Muscle of leg (tissue), 16 donors: ENCODE results near the gene NSD1. TPM values are rescaled to one million over a fixed set of nuclear protein-coding genes. Genes with fewer than 3 reads are reported as not detected.

Source experiments
- DNase-seq: peaks from one replicate; pipeline ENCODE4 v3.0.0; 2013
- H3K27ac ChIP-seq: one replicate; pipeline ENCODE4 v1.5.1; 2013; ENCODE audit warnings: mild to moderate bottlenecking, low read length, control low read depth
- H3K27me3 ChIP-seq: one replicate; pipeline ENCODE4 v1.6.1; 2013; ENCODE audit warnings: low read length; ENCODE audit not compliant: control insufficient read depth, insufficient read depth
- H3K36me3 ChIP-seq: one replicate; pipeline ENCODE4 v1.6.1; 2013; ENCODE audit warnings: low read length; ENCODE audit not compliant: control insufficient read depth, insufficient read depth
- H3K4me1 ChIP-seq: one replicate; pipeline ENCODE4 v1.6.1; 2013; ENCODE audit warnings: low read length; ENCODE audit not compliant: control insufficient read depth, insufficient read depth
- H3K4me3 ChIP-seq: one replicate; pipeline ENCODE4 v1.5.1; 2013; ENCODE audit warnings: low read length, control low read depth
- H3K9me3 ChIP-seq: replicated peaks from 2 replicates; pipeline ENCODE4 v1.6.1; 2013; ENCODE audit warnings: low read depth, low read length; ENCODE audit not compliant: control insufficient read depth
- WGBS: methylation state at CpG from one replicate; pipeline ENCODE4 v1.1.5; 2013; ENCODE audit warnings: missing lambda C conversion rate; ENCODE audit not compliant: insufficient coverage; 5-methylcytosine and 5-hydroxymethylcytosine counted together
- long read RNA-seq, 11 donors: transcript quantifications; one replicate each; lab custom pipeline, GENCODE V29; 2026
- polyA plus RNA-seq, 8 donors: library from polyadenylated mRNA; unstranded; fragments of 120-200 nt; gene quantifications; one replicate each; pipeline versions ENCODE4 v1.2.1 to v1.2.3, GENCODE V29; 2013; ENCODE audit warnings: inconsistent platforms in 1 of 8, low replicate concordance in 1 of 8; ENCODE audit not compliant: insufficient read length in 8 of 8, insufficient read depth in 1 of 8
- total RNA-seq: library from RNA; stranded (reverse); fragments of 120-200 nt; gene quantifications from one replicate; pipeline ENCODE4 v1.2.4, GENCODE V29; 2013

The NSD1 gene
- total RNA-seq = 63.6 TPM
- polyA plus RNA-seq = 10 to 100 TPM; 28.2 to 46.9 (median 42.3) TPM
- long read RNA-seq, donor 1, partial matches to known transcripts = 0 of 1 reads
- long read RNA-seq, donor 1, other reads (novel, unspliced or antisense) = 0 of 1 reads
- long read RNA-seq, donor 2 = 0 reads
- long read RNA-seq, donor 3, partial matches to known transcripts = 7 of 10 reads
- long read RNA-seq, donor 3, other reads (novel, unspliced or antisense) = 0 of 10 reads
- long read RNA-seq, donor 4, partial matches to known transcripts = 0 of 1 reads
- long read RNA-seq, donor 4, other reads (novel, unspliced or antisense) = 0 of 1 reads
- long read RNA-seq, donor 5, partial matches to known transcripts = 42 of 45 reads
- long read RNA-seq, donor 5, other reads (novel, unspliced or antisense) = 0 of 45 reads
- long read RNA-seq, donor 6, partial matches to known transcripts = 0 of 1 reads
- long read RNA-seq, donor 6, other reads (novel, unspliced or antisense) = 0 of 1 reads
- long read RNA-seq, donor 7, partial matches to known transcripts = 0 of 2 reads
- long read RNA-seq, donor 7, other reads (novel, unspliced or antisense) = 0 of 2 reads
- long read RNA-seq, donor 8, partial matches to known transcripts = 13 of 13 reads
- long read RNA-seq, donor 8, other reads (novel, unspliced or antisense) = 0 of 13 reads
- long read RNA-seq, donor 9, partial matches to known transcripts = 0 of 4 reads
- long read RNA-seq, donor 9, other reads (novel, unspliced or antisense) = 0 of 4 reads
- long read RNA-seq, donor 10, full-length matches to known transcripts = 3 of 14 reads
- long read RNA-seq, donor 10, partial matches to known transcripts = 11 of 14 reads
- long read RNA-seq, donor 10, other reads (novel, unspliced or antisense) = 0 of 14 reads
- long read RNA-seq, donor 11 = 0 reads

GRCh38 chr5:177133096-177133852 lies at the start of gene NSD1:
Gene NSD1, plus strand, starts transcription at chr5:177133773. Its CDS starts 1,331 bp downstream, at chr5:177135104.
- 1% methylated on average over 70 of the region's 93 CpGs for WGBS
- Histone ChIP-seq H3K4me3 (peak within 1 kb of the TSS; percentile 79), H3K27me3 (no peaks in the 10 kb centered on the region), H3K9me3 (no peaks in the 10 kb centered on the region), H3K27ac (peak within 1 kb of the TSS; percentile 97), H3K4me1 (peaks cover 24% of the 10 kb centered on the region), H3K36me3 (peaks cover 32% of the 10 kb centered on the region)
- peak; percentile 98 for DNase-seq

- peaks cover 4% of the 10 kb centered on the region for H3K27me3 ChIP-seq
- no CpG with 5 or more reads among the region's 4 CpGs for WGBS
These were observed 49.4 kb upstream of the NSD1 start for GRCh38 chr5:177084175-177084574.

GRCh38 chr5:177085985-177086653 lies 47.5 kb upstream of the NSD1 start:
- Histone ChIP-seq H3K27me3 (peaks cover 4% of the 10 kb centered on the region), H3K9me3 (no peaks in the 10 kb centered on the region), H3K4me1 (peaks cover 38% of the 10 kb centered on the region), H3K4me3 (no peak overlapping the region), H3K27ac (peak overlapping the region; percentile 6), H3K36me3 (peaks cover 25% of the 10 kb centered on the region)
- no peak for DNase-seq
- WGBS = 35% methylated on average over 10 of the region's 13 CpGs

More at GRCh38 chr5:177084175-177084574, 49.4 kb upstream of the NSD1 start:
- DNase-seq = no peak
- H3K27ac ChIP-seq = no peak overlapping the region
- H3K4me1 ChIP-seq = peaks cover 27% of the 10 kb centered on the region
- peaks cover 6% of the 10 kb centered on the region for H3K36me3 ChIP-seq
- no peak overlapping the region for H3K4me3 ChIP-seq
- H3K9me3 ChIP-seq = no peaks in the 10 kb centered on the region

- Histone ChIP-seq H3K27me3 (peaks cover 4% of the 10 kb centered on the region), H3K36me3 (peaks cover 31% of the 10 kb centered on the region), H3K4me1 (peaks cover 45% of the 10 kb centered on the region), H3K4me3 (peak within 1 kb of the TSS; percentile 67), H3K9me3 (no peaks in the 10 kb centered on the region), H3K27ac (peak within 1 kb of the TSS; percentile 70)
- peak; percentile 83 for DNase-seq
- WGBS = under 1% methylated on average over 48 of the region's 68 CpGs
These were observed 46.7 kb upstream of the NSD1 start, which contains the start of gene FGFR4 for GRCh38 chr5:177086654-177087397. Gene FGFR4, plus strand, starts transcription at chr5:177086915. Its CDS starts 2,688 bp downstream, at chr5:177089603.

- 20% methylated on average over 17 of the region's 23 CpGs for WGBS
- Histone ChIP-seq H3K4me3 (peak overlapping the region; percentile 67), H3K36me3 (peaks cover 37% of the 10 kb centered on the region), H3K27me3 (peaks cover 4% of the 10 kb centered on the region), H3K4me1 (peaks cover 51% of the 10 kb centered on the region), H3K9me3 (no peaks in the 10 kb centered on the region), H3K27ac (peak overlapping the region; percentile 70)
- DNase-seq = no peak
These were observed 46.1 kb upstream of the NSD1 start for GRCh38 chr5:177087398-177088005.

- peak; percentile 43 for DNase-seq
- peaks cover 2% of the 10 kb centered on the region for H3K27me3 ChIP-seq
- peak overlapping the region; percentile 48 for H3K27ac ChIP-seq
These were observed 44.4 kb upstream of the NSD1 start for GRCh38 chr5:177089127-177089526.

GRCh38 chr5:177089825-177090641 lies 43.5 kb upstream of the NSD1 start:
- Histone ChIP-seq H3K4me3 (peak overlapping the region; percentile 19), H3K4me1 (peaks cover 76% of the 10 kb centered on the region), H3K9me3 (no peaks in the 10 kb centered on the region), H3K27me3 (no peaks in the 10 kb centered on the region), H3K36me3 (peaks cover 60% of the 10 kb centered on the region), H3K27ac (peak overlapping the region; percentile 48)
- no peak for DNase-seq
- 76% methylated on average over 18 of the region's 21 CpGs for WGBS

More at GRCh38 chr5:177089127-177089526, 44.4 kb upstream of the NSD1 start:
- H3K4me3 ChIP-seq = peak overlapping the region; percentile 19
- H3K36me3 ChIP-seq = peaks cover 54% of the 10 kb centered on the region
- 15% methylated on average over 4 of the region's 5 CpGs for WGBS
- peaks cover 67% of the 10 kb centered on the region for H3K4me1 ChIP-seq
- no peaks in the 10 kb centered on the region for H3K9me3 ChIP-seq

- Histone ChIP-seq H3K27me3 (no peaks in the 10 kb centered on the region), H3K9me3 (no peaks in the 10 kb centered on the region), H3K4me1 (peaks cover 84% of the 10 kb centered on the region), H3K27ac (no peak overlapping the region), H3K36me3 (peaks cover 68% of the 10 kb centered on the region), H3K4me3 (no peak overlapping the region)
- no peak for DNase-seq
- WGBS = 84% methylated on average over 12 of the region's 13 CpGs
These were observed 42.8 kb upstream of the NSD1 start for GRCh38 chr5:177090813-177091212.
